Sigmoid colon (tissue), 4 donors: ENCODE measurements around the gene DHX16.

ENCODE experiments used
- POLR2A ChIP-seq, 2 donors: fragments of 450-650 bp; IDR thresholded peaks; one replicate each; pipeline ENCODE4 v1.6.1; 2016; ENCODE audit warnings: antibody characterized with exemption in 2 of 2, mild to moderate bottlenecking in 2 of 2, moderate library complexity in 2 of 2
- POLR2AphosphoS5 ChIP-seq, 4 donors: sonication (generic); formaldehyde crosslinking; IDR thresholded peaks; one replicate each; pipeline ENCODE4 v1.6.1; 2017; ENCODE audit warnings: antibody characterized with exemption in 4 of 4
- TF ChIP-seq, protein P1 (sequence below), 4 experiments: fragments of 450-650 bp in 3 of 4; fragments of 200-600 bp in 1 of 4; IDR thresholded peaks; one replicate each; pipeline ENCODE4 v1.5.1; 2016 to 2019; ENCODE audit warnings: antibody characterized with exemption in 4 of 4, mild to moderate bottlenecking in 3 of 4, moderate library complexity in 2 of 4

DNA sequence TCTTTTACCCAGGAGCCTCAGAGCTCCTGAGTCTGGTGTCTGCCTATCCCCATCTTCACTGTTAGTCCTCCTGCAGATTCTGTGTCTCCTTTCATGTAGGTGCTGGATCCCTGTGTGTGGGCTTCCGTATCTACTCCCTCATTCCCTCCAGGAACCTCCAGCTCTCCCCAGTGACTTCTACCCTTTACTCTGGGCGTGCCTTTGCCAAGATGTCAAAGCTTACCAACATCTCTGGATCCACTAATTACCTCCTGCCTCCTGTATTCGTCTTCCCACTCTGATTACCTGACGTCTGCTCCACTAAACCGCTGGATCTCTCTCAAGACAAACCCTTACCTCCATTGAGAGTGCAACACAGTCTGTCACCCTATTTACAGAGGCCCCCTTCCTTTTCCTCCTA, 28.0 kb downstream of the DHX16 start:
- TF ChIP-seq, protein P1, sequence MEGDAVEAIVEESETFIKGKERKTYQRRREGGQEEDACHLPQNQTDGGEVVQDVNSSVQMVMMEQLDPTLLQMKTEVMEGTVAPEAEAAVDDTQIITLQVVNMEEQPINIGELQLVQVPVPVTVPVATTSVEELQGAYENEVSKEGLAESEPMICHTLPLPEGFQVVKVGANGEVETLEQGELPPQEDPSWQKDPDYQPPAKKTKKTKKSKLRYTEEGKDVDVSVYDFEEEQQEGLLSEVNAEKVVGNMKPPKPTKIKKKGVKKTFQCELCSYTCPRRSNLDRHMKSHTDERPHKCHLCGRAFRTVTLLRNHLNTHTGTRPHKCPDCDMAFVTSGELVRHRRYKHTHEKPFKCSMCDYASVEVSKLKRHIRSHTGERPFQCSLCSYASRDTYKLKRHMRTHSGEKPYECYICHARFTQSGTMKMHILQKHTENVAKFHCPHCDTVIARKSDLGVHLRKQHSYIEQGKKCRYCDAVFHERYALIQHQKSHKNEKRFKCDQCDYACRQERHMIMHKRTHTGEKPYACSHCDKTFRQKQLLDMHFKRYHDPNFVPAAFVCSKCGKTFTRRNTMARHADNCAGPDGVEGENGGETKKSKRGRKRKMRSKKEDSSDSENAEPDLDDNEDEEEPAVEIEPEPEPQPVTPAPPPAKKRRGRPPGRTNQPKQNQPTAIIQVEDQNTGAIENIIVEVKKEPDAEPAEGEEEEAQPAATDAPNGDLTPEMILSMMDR (IDR thresholded peaks at IDR 0.05): no peak
- no peak for TF ChIP-seq POLR2AphosphoS5 (IDR thresholded peaks at IDR 0.05)
- TF ChIP-seq POLR2A (IDR thresholded peaks at IDR 0.05): no peak
